ENCODE data around the gene PALMD.

GRCh38 chr1:99659755-99660210, 13.9 kb downstream of the PALMD start:
- TF ChIP-seq CTCF (IDR thresholded peaks at IDR 0.05) (no peak), POLR2A (IDR thresholded peaks at IDR 0.05) (no peak)

Data from prostate gland (tissue), 2 donors.